ENCODE data around the gene ILDR2. TPM values are rescaled to one million over a fixed set of nuclear protein-coding genes. Genes with fewer than 3 reads are reported as not detected.

The ILDR2 gene
- total RNA-seq, 2 donors from 2014 or later = 1.00 to 1.4 TPM

- Histone ChIP-seq H3K9ac (ENCODE audit: extremely low read depth, low read length, poor library complexity, severe bottlenecking) (no peak overlapping the region), H3K27ac (ENCODE audit: low read depth, low read length) (no peak overlapping the region), H3K9me3 (ENCODE audit: control insufficient read depth, low read length) (no peaks in the 10 kb centered on the region), H3K36me3 (ENCODE audit: control insufficient read depth, insufficient read depth, low read length) (no peaks in the 10 kb centered on the region), H3K4me1 (ENCODE audit: control insufficient read depth, insufficient read depth, low read length) (no peaks in the 10 kb centered on the region), H3K4me3 (ENCODE audit: low read length) (no peak overlapping the region), H3K27me3 (ENCODE audit: control insufficient read depth, insufficient read depth, low read length, poor library complexity, severe bottlenecking) (peaks cover 64% of the 10 kb centered on the region)
- DNase-seq = no peak
- peaks cover 59% of the 10 kb centered on the region for H3K27me3 Mint-ChIP-seq (ENCODE audit: insufficient read depth)
- WGBS, 2 experiments (ENCODE audit: insufficient coverage in 1 of 2, insufficient read length in 1 of 2) = 56 to 90% methylated on average over 1 of the region's 1 CpG
- no peaks in the 10 kb centered on the region for H3K9me3 Mint-ChIP-seq
- no peak overlapping the region for H3K4me3 Mint-ChIP-seq
- no peak for TF ChIP-seq CTCF (conservative IDR thresholded peaks at IDR 0.05)
- H3K36me3 Mint-ChIP-seq (ENCODE audit: low read depth) = no peaks in the 10 kb centered on the region
- H3K27ac Mint-ChIP-seq = no peak overlapping the region
- H3K4me1 Mint-ChIP-seq = peaks cover 6% of the 10 kb centered on the region
Observed at GRCh38 chr1:166978821-166979220, 3.5 kb upstream of the ILDR2 start.

DNA sequence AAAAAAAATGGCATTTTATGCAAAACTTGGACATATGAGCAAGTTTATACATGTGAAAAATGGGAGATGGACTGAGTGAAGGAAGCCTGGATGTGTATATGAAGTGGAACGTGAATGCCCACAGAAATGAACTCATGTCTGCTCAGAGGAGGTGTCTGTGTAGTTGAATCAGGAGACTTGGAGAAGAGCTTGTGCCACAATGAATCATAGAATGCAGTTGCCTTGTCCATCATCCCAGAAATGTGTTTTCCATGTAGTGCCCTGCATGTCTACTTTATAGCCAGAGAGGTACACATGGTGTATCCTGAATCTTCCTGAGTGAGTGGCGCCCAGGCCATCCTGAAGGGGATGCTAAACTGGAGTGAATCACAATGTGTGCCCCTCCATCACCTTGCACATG is 2.6 kb upstream of the ILDR2 start:
- Mint-ChIP-seq H3K27ac (no peak overlapping the region), H3K27me3 (ENCODE audit: insufficient read depth) (peaks cover 68% of the 10 kb centered on the region), H3K4me3 (no peak overlapping the region), H3K9me3 (no peaks in the 10 kb centered on the region), H3K4me1 (peaks cover 6% of the 10 kb centered on the region), H3K36me3 (ENCODE audit: low read depth) (no peaks in the 10 kb centered on the region)
- Histone ChIP-seq H3K4me3 (ENCODE audit: low read length) (no peak overlapping the region), H3K27ac (ENCODE audit: low read depth, low read length) (no peak overlapping the region), H3K27me3 (ENCODE audit: control insufficient read depth, insufficient read depth, low read length, poor library complexity, severe bottlenecking) (peaks cover 72% of the 10 kb centered on the region), H3K9ac (ENCODE audit: extremely low read depth, low read length, poor library complexity, severe bottlenecking) (no peak overlapping the region), H3K9me3 (ENCODE audit: control insufficient read depth, low read length) (no peaks in the 10 kb centered on the region), H3K4me1 (ENCODE audit: control insufficient read depth, insufficient read depth, low read length) (no peaks in the 10 kb centered on the region), H3K36me3 (ENCODE audit: control insufficient read depth, insufficient read depth, low read length) (no peaks in the 10 kb centered on the region)
- no peak for TF ChIP-seq CTCF (conservative IDR thresholded peaks at IDR 0.05)
- DNase-seq = no peak
- WGBS, 2 experiments (ENCODE audit: insufficient coverage in 1 of 2, insufficient read length in 1 of 2) = 93 to 94% methylated on average over 2 of the region's 2 CpGs

- no peaks in the 10 kb centered on the region for H3K9me3 ChIP-seq (ENCODE audit: control insufficient read depth, low read length)
- Mint-ChIP-seq H3K9me3 (no peaks in the 10 kb centered on the region), H3K27me3 (ENCODE audit: insufficient read depth) (peaks cover 93% of the 10 kb centered on the region), H3K36me3 (ENCODE audit: low read depth) (no peaks in the 10 kb centered on the region), H3K4me1 (peaks cover 6% of the 10 kb centered on the region), H3K4me3 (peak overlapping the region; percentile 58), H3K27ac (no peak overlapping the region)
- no peak overlapping the region for H3K9ac ChIP-seq (ENCODE audit: extremely low read depth, low read length, poor library complexity, severe bottlenecking)
- peaks cover 74% of the 10 kb centered on the region for H3K27me3 ChIP-seq (ENCODE audit: control insufficient read depth, insufficient read depth, low read length, poor library complexity, severe bottlenecking)
- TF ChIP-seq CTCF (conservative IDR thresholded peaks at IDR 0.05) = no peak
- 3% methylated on average over 15 of the region's 17 CpGs; no CpG with 5 or more reads in 1 of the 2 experiments for WGBS, 2 experiments (ENCODE audit: insufficient coverage in 1 of 2, insufficient read length in 1 of 2)
- H3K36me3 ChIP-seq (ENCODE audit: control insufficient read depth, insufficient read depth, low read length) = no peaks in the 10 kb centered on the region
- DNase-seq = peak; percentile 61
- no peaks in the 10 kb centered on the region for H3K4me1 ChIP-seq (ENCODE audit: control insufficient read depth, insufficient read depth, low read length)
- H3K27ac ChIP-seq (ENCODE audit: low read depth, low read length) = peak overlapping the region; percentile 50
- H3K4me3 ChIP-seq (ENCODE audit: low read length) = peak overlapping the region; percentile 74
Observed at GRCh38 chr1:166974647-166975345, 544 bp downstream of the ILDR2 start.
